GM12801 (cell line): ENCODE data around the gene CKAP2.

Experiments
- CTCF ChIP-seq: IDR thresholded peaks from one replicate; pipeline ENCODE4 v1.5.1; 2011; ENCODE audit warnings: control low read depth; ENCODE audit not compliant: insufficient read length; ENCODE audit errors: extremely low read depth

CKAP2 gene

GRCh38 chr13:52459668-52460067 lies 4.4 kb downstream of the CKAP2 start:
- TF ChIP-seq CTCF, result no peak

- TF ChIP-seq CTCF, result no peak
Measured at GRCh38 chr13:52461265-52461664, 6.0 kb downstream of the CKAP2 start.

- TF ChIP-seq CTCF, result no peak
Measured at GRCh38 chr13:52463526-52463925, 8.2 kb downstream of the CKAP2 start.
